HG03565 (cell line): Measurements from ENCODE around the gene GALNTL6.
"Not testable (repeated sequence)": the region's sequence is repeated elsewhere in the genome, so short reads cannot be mapped to it uniquely, and the experiment has no call there.

ENCODE experiments used
- ATAC-seq: cut with Tn5 transposase; IDR thresholded peaks from one replicate; pipeline ENCODE4 v1.9.1; 2021; ENCODE audit warnings: mild to moderate bottlenecking, moderate library complexity; ENCODE audit not compliant: unreplicated experiment

The GALNTL6 gene

GRCh38 chr4:172838943-172839342 lies 1025.7 kb downstream of the GALNTL6 start:
- ATAC-seq: no peak

GRCh38 chr4:172842779-172843178 lies 1029.6 kb downstream of the GALNTL6 start:
- no peak for ATAC-seq

GRCh38 chr4:172843192-172843591 lies 1030.0 kb downstream of the GALNTL6 start:
- ATAC-seq: no peak

- no peak for ATAC-seq
Observed at GRCh38 chr4:172844556-172844955, 1031.4 kb downstream of the GALNTL6 start.

GRCh38 chr4:172845281-172845680 lies 1032.1 kb downstream of the GALNTL6 start:
- no peak for ATAC-seq

- no peak for ATAC-seq
Observed at GRCh38 chr4:172850838-172851237, 1037.6 kb downstream of the GALNTL6 start.

GRCh38 chr4:172851534-172851933 lies 1038.3 kb downstream of the GALNTL6 start:
- ATAC-seq: no peak

- no peak for ATAC-seq
Observed at GRCh38 chr4:172857026-172857425, 1043.8 kb downstream of the GALNTL6 start.

- no peak for ATAC-seq
Observed at GRCh38 chr4:172858731-172859230, 1045.6 kb downstream of the GALNTL6 start.

GRCh38 chr4:172865103-172865502 lies 1051.9 kb downstream of the GALNTL6 start:
- ATAC-seq: no peak

GRCh38 chr4:172865531-172866127 lies 1052.4 kb downstream of the GALNTL6 start:
- ATAC-seq: no peak

- ATAC-seq: no peak
Observed at GRCh38 chr4:172866421-172866820, 1053.2 kb downstream of the GALNTL6 start.

GRCh38 chr4:172867835-172868234 lies 1054.6 kb downstream of the GALNTL6 start:
- no peak for ATAC-seq

- no peak for ATAC-seq
Observed at GRCh38 chr4:172868271-172868670, 1055.1 kb downstream of the GALNTL6 start.

GRCh38 chr4:172869621-172870268 lies 1056.5 kb downstream of the GALNTL6 start:
- ATAC-seq: no peak

- ATAC-seq: no peak
Observed at GRCh38 chr4:172871381-172871780, 1058.2 kb downstream of the GALNTL6 start.

GRCh38 chr4:172874944-172875343 lies 1061.7 kb downstream of the GALNTL6 start:
- ATAC-seq: no peak

GRCh38 chr4:172876394-172876793 lies 1063.2 kb downstream of the GALNTL6 start:
- no peak for ATAC-seq

- peak; percentile 50 for ATAC-seq
Observed at GRCh38 chr4:172881645-172882044, 1068.4 kb downstream of the GALNTL6 start.

GRCh38 chr4:172887358-172887757 lies 1074.2 kb downstream of the GALNTL6 start:
- ATAC-seq: not testable (repeated sequence)

GRCh38 chr4:172887959-172888358 lies 1074.8 kb downstream of the GALNTL6 start:
- no peak for ATAC-seq

GRCh38 chr4:172892300-172892699 lies 1079.1 kb downstream of the GALNTL6 start:
- ATAC-seq: peak; percentile 45

- ATAC-seq: no peak
Observed at GRCh38 chr4:172895699-172896098, 1082.5 kb downstream of the GALNTL6 start.
